DMS79 (cell line): ENCODE results near the gene ALCAM.

Experiments used
- DNase-seq: peaks from one replicate; lab custom pipeline; 2025; lab: John Stamatoyannopoulos, UW

ALCAM gene

DNA sequence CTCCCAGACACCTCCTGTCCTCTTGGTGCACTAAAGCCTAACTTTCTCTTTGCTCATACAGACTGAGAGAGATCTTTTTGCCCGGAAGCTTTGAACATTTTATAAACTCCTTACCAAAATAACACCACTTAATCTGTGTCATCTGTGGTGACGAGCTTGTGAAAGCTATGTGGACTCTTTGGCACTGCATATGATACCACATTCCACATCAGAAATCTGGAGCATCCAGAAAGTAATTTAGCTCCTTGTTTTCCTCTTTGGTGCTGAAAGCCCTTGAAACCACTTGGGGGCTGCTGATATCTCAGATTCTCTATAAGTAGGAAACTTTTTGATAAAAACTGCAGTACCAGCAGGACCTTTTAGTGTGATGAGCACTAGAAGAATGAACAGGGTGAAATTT lies 128.3 kb downstream of the ALCAM start:
- DNase-seq, result no peak

DNA sequence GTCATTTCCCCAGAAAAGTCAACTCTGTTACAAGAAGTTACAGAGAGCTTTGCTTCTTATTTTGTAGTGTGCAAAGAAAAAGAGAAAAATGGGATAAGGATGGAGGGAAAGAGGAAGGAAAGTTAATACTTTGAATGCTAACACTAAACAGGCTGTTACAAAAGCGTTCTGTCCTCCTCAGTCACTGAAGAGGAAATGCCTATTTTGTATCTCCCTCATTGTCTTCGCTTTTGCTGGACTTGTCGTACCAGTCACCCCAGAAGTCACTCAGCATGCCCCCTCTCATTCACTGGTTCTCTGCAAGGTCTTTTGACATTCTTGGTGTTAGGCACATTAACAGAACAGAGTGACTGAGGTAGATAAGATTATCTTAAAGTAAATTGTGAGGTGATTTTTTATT lies 129.6 kb downstream of the ALCAM start:
- no peak for DNase-seq

DNA sequence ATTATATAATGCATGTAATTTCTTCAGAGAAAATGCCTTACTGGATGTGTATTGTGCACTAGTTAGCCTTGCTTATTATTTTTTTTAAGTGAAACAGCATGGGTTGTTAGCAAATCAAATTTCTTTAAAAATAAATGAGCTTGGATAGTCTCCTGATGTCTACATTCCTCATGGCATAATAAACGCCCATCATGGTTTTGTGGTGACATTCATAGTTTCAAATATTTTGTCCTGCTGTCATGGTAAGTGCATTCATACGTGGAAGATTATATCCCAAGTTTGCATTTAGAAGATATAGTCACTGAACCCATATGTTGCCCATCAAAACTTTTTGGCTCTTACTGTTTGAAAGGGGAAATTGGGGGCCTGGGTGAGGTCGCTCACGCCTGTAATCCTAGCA lies 130.7 kb downstream of the ALCAM start:
- DNase-seq, result no peak

DNA sequence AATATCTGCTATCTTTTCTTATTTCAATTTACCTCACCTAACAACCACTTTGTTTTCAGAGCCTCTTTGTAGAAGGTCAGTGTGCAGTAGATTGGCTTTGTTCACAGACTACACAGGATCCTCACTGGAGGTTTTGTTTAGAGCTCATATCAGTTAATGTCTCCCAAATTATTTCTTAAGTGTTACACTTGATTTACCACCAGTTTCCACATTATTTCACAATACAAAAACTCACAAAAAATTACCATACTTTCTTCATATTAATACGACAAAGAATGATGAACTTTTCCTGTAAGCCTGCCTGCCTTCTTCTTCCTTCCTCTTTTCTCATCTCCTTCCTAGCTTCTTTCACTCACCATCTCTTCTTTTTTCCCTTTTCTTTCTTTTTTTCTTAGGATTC lies 133.3 kb downstream of the ALCAM start:
- DNase-seq, result no peak

DNA sequence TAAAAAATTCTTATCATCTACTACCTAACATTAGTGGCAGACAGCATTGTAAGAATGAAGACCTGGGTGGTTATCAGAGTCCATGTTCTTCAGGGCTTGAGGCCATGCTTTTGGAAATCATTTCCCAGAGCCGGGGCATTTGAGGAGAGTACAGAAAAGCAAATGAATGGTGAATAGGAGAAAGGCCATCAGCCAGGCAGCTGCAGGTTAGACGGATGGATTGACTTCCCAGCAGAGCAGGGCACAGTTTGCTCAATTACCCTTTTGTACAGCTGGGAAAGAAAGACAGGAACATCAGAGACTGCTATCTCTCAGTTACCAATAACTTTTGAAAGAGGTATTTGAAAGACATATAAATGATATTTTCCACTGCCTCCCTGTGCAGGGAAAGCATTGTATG lies 135.6 kb downstream of the ALCAM start:
- DNase-seq, result no peak

DNA sequence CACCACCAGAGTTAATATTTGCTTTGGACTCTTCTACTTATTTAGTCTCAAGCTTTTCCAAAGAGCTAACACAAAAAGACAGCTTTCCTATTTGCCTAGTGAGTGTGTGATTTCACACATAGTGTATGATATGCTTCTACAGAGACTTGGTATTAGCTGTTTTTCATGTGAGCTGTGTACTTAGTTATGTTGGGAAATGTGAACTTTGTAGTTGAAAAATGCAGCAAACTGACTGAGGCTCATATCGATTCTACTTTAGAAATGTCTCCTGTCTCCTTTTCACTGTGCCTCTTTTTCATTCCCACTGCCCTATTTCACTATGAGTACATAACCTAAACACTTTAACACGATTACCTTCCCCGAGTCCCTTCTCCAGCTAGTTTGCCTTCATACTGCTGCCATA lies 136.5 kb downstream of the ALCAM start:
- no peak for DNase-seq

DNA sequence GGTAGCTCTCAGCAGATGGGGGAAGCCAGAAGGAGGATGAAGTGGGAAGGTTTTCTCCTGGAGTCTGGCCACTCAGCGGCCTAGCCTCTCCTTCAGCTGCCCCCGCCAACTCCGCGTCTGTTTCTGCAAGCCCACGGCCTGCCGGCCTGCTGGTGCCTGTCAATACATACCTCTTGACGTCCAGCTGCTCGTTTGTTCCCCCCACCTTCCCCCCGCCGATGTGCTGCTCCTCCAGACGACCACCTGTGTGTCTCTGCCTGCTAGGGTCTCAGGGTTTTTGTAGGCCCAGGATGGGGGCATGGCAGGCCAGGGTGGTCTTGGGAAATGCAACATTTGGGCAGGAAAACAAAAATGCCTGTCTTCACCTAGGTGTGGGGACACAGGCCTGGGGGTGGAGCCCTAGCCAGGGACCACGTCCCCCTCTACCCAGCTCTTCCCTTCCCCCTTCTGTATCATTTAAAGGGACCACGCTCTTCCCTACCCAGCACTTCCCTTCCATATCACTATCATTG lies 137.8 kb downstream of the ALCAM start:
- no peak for DNase-seq

DNA sequence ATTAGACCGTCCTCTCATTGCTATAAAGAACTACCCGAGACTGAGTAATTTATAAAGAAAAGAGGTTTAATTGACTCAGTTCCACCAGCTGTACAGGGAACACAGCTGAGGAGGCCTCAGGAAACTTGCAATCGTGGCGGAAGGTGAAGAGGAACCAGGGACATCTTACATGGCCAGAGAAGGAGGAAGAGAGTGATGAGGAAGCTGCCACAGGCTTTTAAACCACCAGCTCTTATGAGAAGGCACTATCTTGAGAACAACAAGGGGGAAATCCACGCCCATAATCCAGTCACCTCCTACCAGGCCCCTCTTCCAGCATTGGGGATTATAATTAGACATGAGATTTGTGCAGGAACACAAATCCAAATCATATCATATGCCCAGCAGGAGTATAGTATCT lies 138.5 kb downstream of the ALCAM start:
- no peak for DNase-seq

DNA sequence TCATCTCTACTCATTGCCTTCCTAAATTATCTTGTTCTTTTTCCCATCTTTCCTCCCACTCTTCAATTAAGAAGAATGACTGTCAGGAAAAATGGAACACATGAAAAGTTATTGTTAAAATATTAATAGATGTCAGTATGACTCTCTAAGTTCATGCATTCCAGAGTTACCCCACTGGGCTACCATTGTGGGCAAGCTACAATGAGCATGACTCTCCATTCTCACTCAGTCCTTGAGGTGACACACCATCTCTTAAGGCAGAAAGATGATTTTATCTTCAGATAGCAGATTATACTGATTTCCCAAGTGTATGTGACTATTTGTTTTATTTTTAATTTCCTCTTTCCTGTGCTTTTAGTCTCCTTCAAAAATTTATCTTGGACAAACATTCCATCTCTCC lies 144.3 kb downstream of the ALCAM start:
- DNase-seq, result no peak

DNA sequence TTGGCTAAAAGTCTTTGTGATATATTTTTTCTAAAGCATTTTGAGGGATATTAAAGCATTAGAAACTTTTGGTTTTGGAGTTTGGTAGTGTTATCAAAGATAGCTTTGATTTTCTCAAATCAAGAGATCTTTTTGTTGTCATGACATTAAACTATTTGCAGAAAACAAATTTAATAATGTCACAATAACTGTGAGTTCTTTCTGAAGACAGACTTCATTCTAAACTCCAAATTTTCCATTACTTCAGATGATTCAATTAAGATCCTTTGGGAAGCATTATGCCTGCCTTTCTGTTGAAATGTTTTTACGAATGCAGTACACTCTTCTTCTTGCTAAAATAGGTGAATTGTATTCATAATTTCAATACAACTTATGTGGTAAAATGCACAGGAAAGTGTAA lies 145.4 kb downstream of the ALCAM start:
- DNase-seq, result no peak

DNA sequence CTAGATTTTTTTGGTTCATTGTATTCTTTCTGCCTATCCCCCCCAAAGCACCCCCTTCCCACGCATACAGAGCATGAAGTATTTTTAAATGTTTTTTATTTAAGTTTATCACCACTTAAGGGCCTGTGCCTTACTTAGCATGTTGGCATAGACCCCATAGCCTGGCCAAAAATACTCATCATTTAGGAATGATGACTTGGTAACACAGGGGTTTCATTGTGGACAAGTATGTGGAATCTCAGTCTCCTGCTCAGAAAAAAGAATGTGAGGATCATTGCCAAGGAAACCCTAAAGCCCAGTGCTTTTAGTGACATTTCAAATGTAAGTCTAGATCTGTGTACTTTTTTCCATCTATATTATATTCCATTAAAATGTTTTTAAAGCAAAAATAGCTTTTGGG lies 146.3 kb downstream of the ALCAM start:
- no peak for DNase-seq

DNA sequence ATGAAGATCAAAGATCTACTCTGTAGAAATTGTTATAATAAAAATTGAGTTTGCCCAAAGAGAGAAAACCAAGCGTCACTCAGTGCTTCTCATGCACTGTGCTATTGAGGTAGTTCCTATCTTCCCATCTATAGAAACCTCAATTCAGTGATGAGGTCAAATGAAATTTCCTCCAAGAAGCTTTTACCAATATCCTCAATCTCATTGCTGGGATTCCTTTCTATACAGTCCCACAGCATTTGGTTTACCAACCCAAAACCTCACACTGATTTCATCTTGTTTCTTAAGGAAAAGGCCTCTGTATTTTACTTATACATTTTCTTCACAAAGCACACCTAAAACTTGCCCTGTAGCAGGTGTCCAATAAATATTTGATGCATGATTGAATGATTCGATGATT lies 147.2 kb downstream of the ALCAM start:
- DNase-seq, result no peak

DNA sequence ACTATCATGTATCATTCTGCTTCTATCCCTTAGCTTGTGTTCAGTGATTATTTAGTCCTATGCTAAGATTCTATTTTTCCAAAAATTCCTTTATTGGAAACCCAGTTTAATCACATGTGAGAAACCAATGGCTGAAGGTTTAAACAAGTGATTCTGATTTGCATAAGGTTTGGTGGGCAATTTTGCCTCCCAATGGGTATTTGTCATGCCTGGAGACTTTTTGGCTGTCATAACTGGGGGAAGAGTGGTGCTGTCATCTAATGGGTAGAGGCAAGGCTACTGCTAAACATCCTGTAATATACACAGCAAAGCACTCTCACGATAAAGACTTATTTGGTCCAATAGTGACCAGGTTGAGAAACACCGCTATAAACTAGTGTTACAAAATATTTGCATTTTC lies 148.7 kb downstream of the ALCAM start:
- DNase-seq, result no peak

DNA sequence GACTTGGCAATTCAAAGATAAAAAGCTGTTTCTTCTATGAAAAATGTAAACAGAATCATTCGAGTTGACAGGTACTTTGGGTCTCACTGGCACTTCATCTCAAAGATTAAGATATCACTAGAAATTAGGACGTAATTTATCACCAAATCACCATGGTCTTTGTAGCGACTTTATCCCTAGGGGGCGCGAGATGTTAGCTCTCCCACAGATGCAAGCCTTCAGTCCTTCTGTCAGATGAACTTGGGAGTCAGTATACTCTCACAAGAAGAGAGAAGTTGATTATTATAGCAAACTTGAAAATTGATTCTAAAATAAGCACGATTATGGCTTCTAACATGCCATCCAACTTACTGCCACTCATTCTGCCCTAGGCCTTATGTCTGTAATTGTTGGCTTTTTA lies 150.3 kb downstream of the ALCAM start:
- no peak for DNase-seq

DNA sequence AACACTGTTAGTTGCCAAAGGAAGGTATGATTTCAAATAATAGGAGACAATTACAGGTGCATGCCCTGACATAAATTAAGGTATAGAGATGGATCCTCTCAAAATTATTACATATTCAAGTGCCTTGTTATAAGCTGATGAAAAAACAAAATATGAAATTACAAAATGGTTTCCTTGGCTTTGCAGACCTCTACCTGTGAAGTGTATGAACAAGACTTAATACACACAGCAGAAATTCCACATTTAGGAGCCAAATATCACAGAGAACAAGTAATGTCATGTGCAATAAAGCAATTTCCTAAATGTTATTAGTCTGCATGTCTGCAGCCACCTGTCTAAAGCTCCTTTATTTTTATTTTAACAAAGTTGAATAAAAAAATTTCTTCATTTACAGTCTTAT lies 151.5 kb downstream of the ALCAM start:
- DNase-seq, result no peak

DNA sequence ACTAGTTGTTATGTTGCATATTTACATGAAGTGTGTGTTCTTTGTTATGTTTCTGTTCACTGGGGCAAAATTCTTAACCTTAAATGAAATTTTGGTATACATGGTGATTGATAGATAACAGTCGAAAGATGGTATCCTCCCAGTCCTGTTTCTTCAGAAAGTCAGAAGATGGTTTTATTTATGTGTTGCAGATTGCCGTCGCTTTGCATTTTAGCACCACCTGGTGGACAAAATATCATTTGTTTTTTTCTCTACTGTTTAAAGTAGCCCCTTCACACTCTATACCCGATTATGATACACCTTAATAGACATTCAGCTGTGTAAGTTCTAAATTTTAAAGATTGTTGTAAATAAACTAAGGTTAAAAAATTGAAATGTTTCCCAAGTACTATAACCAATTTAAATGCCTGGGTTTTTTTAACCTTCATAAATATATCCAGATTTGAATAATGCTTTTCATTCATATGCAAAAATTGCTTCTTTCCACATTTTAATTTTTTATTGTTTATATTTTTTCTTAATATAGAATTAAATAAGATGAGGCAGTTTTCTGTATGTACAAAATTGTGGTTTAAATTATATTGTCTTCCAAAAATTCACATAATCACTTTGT lies 152.2 kb downstream of the ALCAM start:
- peak; percentile 11 for DNase-seq

DNA sequence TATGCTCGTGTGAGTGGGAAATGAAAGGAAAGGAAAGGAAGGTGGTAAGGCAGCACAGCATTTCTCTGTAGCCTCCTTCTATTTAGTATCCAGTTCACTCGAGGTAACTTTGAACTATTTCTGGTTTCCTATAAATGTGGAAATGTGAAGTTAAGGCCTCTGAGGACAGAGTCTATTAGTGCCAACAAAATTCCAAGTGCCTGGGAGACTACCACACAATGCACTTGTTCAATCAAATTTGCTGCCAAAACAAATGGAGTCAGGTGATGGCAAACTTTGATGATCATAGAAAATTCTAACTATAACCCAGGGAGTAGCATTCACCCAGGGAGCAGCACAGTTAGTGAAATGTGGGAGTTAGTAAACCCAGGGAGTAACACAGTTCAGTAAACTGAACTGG lies 155.1 kb downstream of the ALCAM start:
- DNase-seq, result no peak

DNA sequence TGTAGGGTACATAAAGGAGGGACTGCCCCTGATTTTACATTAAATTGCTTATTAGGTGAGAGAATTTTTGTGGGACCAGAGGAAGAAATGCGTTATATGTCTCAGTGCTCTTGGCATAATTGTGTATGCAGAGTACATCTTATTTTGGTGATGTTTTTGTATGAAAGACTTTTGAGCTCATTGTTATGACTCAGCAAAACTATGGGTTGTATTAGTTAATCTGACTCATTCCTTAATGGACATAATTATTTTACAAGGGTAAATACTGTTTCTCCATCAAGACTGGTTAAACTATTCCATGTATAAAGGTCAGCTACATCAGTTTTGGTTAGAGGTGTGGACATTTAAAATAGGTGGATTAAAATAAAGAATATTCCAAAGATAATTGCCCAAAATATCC lies 156.8 kb downstream of the ALCAM start:
- DNase-seq, result no peak

DNA sequence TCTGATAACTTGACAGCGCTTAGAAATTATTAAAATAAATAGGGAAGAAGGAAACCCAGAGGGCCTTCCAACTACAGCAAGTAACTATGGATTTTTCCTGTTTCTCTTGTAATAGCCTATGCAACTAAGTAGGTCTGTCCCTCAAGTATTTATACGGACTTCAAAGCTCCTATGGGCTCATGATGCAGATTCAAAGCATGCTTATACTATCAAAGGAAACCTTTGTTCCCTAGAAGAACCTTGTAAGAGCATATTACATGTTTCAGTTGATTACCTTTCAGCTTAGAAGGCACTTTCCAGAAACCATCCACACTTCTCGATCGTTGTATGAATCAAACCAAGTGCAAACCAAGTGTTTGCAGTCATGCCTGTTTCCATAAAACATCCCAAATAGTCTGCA lies 158.8 kb downstream of the ALCAM start:
- DNase-seq, result no peak

DNA sequence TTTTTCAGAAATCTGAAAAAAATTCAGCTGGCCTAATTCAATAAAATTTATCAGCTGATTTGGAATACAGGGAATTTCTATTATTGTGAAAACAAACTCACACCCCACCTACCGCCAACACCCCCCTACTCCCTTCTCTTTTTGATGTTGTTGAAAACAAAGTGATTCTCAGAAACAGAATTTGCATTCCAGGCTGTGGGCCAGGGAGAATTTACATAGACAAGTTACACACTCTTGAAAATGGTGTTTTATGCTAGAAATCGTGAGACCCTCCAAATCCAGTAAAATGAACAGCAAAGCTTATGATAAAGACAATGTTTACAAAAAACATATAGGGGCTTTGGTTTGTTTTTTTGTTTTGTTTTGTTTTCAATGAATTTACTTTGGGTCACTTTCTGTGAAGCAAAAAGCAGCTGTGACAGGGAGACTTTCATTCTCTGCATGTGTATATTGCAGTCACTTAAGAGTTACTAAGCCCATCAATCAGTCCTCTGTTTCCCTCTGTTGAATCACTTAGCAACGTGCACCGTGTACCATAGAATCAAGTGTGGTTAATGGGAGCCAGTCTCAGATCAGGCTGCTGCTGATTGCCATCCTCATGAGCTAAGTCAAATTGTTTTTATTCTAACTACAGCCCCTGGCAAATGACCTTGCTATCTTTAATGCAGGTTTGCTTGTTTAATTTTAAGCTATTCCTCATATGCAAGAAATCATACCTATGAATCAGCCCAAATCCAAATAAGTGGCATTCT lies 159.8 kb downstream of the ALCAM start:
- DNase-seq, result no peak

DNA sequence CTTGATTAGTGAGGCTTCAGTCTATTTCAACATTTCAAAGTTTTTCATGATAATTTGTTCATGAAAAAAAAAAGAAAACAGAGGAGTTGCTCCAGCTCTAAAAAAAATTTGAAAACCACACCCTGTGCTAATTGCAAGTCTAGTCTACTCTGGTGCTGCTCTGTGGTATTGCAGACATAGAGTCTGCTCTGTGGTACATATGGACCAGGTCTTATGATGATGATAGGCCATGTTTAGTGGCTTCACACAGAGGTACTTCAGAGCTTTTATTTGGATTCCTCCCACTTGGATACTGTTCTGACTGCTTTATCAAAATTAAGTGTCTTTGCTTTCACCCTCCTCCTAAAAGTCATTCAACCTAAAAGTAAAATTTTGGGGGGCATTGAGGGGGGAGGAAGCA lies 160.8 kb downstream of the ALCAM start:
- no peak for DNase-seq

DNA sequence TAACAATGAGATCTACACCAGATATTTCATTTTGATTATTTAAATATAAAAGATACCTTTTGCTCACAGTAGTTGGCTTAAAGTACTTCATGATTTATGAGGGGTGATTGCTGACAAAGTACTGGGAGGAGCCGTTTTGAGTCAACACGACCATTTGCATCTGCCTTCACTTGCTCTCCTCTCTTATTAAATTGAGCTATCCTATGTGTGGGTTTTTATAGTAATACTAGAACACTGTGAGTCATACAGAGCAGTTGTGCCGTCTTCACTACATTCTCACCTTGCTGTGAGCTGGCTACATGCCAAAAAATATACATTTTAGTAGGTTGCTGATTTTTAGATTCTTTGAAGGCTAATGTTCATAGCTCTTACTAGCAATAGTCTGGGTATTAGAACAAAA lies 161.2 kb downstream of the ALCAM start:
- DNase-seq, result peak; percentile 30

DNA sequence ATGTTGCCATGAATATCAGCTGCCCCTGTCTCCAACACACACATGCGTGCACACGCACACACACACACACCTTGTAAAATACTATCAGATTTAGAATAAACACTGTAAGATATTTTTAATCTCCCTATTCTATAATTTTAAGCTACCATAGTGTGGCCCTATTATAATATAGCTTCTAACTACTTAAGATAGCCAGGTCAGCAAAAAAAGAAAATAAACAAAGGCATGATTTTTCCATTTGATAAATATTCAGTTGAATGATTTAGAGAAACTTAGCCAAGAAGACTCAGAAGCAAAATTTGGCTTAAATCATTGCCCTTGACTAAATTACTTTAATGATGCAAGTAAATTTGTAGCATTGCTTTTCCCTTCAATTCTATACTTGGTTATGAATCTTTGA lies 162.2 kb downstream of the ALCAM start:
- DNase-seq, result no peak

DNA sequence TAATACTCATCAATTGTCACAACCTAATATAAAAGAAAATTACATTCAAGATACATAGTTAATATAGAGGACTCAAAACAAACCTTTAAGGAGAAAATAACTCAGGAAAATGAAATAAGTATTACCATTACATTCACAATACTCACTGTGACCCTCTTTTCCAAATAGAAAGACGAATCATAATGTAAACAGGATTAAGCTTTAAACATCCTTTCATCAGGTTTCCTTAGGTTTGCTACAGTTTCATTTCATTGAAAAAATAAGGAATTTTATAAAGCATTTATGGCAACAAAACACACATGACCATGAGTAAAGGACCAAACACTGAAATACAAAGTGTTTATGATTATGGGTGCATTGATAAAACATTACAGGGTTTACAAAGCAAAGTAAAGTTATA lies 162.7 kb downstream of the ALCAM start:
- DNase-seq, result no peak
